HG02840 (cell line): ENCODE measurements around the gene SIX1.

ENCODE experiments used
- ATAC-seq: cut with Tn5 transposase; IDR thresholded peaks from one replicate; pipeline ENCODE4 v1.9.1; 2021; ENCODE audit warnings: mild to moderate bottlenecking, moderate library complexity, moderate number of reproducible peaks; ENCODE audit not compliant: unreplicated experiment, low FRiP score

SIX1 gene

DNA sequence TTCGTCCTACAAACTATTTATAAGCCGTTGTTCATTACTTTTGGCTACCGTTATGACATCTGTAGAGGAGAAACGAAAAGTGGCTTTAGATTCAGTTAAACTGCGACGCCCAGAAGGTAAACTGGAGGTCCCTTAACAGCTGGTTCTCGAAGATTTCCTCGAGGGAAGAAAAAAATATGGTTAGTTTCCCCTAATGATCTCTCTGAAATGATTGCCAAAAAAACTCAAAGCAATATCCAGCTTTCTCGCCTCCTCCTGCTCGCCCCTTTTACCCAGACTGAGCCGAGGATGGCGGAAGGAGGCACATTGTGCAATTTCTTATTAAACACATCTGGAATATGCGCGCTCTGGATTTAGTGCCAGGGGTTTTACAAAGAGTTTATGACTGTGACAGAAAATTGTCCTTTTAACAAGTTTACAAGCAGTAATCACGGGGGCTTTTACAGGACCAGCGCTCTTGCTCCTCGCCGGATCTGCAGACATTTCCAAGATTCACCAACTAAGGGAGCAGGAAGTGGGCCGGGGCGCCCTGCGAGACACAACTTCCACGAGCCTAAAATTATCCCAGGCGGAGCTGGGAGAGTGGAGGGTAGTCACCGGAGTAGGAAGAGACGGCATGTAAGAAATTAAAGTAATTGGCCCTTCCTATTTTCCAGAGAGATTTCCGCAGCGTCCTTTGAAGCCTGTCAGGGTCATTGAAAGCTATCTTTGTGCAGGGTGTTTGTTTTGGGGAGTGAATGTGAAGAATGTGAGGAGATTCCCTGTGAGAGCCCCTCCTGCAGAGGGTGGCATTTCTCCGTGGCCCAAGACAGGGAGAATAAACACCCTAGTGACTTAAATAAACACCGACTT lies 5.6 kb downstream of the SIX1 start:
- ATAC-seq = no peak

DNA sequence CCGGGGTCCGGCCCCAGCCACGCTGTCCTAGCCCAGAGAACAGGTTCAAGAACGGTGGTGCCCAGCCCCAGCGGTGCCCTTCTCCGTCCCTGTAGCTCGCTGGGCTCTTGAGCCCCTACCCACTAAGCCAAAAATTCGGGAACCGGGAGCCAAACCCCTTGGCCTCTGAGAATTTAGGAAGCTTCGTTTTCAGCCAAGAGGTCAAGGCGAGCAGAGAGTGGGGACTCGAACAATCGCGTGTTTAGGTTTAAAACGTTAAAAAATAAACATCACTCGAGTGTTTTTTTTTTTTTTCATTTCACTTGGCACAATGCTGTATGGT lies 6.2 kb downstream of the SIX1 start:
- no peak for ATAC-seq

DNA sequence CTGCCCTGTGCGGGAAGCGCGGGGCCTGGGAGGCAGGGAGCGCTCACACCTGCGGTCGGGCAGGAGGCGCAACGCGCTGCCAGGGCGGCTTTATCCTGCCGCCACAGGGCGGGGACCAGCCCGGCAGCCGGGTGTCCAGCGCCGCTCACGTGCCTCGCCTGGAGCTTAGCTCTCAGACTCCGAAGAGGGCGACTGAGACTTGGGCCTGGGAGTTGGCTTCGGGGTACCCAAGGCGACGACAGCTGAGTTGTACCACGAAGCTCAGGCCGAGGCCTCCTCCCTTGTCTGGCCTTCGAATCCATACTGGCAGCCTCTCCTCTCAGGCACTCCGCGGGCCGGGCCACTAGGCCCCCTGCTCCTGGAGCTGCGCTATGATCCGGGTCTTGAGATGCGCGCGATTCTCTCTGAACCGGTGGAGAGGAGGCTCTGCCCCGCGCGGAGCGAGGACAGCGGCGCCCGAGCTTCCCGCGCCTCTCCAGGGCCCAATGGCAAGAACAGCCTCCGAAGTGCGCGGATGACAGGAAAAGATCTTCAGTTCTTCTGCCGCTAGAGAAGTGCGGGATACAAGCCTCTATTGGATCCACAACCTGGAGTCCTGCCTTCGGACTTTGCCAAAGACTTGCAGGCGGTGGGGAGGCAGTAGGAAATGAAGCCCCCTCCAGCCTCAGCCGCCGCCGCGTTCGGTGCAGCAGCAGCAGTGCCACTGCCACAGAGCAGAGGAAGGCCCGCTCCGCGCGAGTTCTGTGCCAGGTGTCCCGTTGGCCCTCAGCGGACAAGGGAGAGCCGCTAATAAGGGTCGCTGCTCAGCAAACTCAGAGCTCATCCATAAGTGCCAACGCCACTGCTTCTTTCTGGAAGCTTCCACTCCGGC lies 6.8 kb downstream of the SIX1 start:
- ATAC-seq = no peak

DNA sequence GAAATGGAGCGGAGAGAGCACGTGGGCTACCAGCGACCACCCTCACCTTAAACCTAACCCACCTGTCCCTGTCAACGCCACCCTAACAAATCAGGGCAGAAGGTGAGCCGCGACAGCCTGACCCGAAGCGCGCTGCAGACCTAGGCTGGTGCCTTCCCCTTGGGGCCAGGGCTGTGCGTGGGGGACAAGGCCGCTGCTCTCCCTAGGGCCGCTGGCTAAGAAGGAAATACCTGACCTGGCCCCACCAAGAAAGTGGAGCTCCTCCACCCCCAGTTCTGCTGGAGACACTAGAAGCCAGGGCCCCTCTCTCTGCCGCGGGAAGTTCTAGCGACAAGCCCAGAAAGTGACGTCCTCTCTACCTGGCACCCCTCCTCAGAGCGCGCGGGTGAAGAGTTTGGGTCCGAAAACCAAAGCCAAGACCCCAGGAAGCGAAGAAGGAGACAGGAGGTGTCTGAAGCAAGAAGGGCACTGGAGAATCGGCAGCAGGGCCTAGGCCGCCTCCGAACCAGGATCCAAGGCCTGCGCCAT lies 7.5 kb downstream of the SIX1 start:
- no peak for ATAC-seq

DNA sequence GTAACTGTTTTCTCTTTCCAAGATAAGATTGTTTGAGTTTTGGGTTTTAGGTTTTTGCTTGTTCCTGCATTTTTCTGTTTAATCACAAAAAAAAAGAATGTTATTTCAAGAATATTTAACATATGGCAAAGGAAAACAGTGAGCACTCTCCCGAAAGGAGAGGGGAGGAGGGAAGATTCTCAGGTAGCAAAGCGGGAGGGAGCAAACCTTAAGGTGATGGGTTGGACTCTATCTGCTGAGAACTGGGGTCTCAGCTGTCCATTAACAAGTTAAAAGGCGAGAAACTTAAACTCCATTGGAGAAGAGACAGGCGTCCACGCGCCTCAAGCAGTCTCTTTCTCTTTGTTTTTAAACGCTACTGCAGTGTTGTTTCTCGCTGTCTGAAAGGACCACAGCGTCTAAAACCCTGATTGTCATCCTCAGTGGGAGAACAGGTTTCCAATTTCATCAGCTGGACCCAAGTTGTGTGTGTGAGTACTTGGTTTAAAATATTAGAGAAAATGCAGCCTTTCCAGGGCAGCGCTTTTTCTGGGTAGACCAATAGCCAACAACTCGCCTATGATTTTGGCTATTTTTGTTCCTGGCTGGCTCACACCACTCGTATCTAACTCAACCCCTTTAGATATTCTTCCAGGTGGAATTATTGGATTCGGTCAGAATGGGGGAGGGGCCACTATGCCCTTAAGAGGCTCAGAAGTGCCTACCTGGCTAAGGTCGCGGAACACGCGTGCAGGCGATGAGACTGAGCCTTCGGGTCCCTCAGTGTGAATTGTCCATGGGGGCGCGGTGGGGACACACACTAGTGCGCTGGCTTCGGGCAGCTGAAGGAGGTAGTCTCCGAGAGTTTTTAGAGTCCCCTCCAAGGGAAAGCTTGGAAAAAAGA lies 8.2 kb downstream of the SIX1 start:
- ATAC-seq = no peak

DNA sequence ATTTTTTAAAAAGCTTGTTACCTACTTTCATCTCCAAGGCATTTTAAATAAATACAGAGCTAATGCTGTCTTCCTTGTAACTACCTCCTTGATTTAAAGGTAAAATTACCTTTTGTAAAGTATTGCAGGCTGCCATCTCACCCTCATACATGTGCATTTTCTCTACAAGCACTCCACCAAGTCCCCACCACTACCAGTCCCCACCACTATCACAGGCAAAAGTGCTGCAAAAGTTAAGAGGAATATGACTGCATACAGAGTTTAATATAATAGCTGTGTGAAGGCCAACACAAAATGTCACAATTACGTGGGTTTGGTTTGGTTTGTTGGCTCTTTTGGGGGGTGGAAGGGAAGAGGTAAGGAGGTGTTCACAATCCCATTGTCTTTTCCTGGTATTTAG lies 9.6 kb downstream of the SIX1 start:
- no peak for ATAC-seq

DNA sequence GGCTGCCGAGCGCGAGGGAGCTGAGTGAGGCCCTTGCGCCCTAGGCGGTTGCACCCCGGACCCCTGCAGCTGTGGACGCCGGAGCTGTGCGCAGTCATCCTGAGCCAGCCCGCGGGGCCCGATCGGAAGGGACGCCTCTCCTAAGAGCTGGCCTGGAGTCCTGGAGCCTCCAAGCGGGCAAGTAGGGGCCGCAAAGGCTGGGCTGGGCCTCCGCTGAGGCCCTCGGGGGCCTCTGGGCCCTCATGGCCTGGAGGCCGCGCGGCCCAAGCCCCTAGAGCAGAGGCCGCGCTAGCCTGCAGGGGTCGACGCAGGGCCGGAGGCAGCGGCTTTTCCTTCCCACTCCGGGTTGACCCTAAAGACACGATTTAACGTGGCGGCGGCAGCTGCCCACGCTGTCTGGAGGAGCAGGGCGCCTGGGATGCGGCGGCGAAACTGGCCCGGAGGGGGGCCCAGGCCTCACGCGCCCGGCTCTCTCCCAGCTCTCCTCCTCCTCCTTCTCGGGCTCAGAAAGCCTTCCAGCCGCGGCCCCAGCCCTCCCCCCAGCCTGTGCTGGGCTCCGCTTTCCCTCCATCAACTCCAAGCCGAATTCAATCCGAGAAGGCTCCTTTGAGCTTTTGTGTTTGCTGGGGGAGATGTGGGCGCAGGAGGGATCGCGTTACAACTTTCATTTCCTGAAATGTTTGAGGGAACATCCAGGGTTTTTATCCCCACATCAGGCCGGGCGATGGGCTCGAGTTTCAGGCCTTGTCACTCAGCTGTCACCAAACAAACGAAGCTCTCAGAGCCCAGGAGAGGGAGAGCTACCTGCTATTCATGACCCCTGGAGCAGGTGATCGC lies 11.6 kb downstream of the SIX1 start:
- ATAC-seq = no peak

DNA sequence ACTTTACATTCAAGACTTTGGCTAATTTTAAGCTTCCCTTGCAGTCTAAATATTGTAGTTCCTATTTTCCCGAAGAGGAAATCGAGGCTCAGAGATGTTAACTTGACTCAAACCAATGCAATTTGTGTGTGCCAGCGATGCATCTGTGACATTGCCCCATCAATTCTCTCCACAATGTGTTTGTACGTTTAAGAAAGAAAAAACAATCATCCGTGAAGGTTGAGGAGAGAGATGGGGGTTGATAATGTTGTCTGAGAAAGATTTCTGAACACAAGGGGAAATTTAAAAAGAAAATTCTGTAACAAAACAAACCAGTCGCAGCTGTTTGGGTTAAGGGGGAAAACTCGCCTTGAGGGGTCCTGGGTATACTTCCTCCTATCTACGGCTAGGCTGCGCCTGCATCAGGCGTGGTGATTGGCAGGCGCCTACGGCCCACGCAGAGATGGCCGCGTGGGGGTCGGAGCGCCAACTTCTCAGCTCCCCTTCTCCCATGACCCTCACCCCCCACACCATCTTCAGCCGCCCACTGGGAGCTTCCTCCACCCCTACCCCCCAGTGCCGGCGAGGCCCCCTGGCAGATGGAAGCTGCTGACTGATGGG lies 12.3 kb downstream of the SIX1 start:
- no peak for ATAC-seq

DNA sequence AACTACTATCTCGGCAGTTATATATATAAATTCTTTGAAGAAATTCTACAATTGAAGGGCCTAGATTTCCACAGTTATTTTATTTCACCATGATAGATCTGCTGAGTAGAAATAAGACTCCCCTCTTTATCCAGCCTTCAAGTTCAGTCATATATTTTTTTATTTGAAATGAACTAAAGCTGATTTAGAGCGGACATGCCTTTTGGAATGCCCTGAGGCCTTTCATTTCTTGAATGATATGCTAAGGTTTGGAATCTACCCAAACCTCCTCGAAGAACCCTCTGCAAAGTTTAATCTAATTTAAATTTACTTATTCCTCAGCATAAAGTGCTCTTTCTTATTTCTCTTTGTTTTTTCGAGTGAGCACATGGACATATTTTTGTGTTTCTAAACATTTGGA lies 15.1 kb downstream of the SIX1 start:
- ATAC-seq = no peak

DNA sequence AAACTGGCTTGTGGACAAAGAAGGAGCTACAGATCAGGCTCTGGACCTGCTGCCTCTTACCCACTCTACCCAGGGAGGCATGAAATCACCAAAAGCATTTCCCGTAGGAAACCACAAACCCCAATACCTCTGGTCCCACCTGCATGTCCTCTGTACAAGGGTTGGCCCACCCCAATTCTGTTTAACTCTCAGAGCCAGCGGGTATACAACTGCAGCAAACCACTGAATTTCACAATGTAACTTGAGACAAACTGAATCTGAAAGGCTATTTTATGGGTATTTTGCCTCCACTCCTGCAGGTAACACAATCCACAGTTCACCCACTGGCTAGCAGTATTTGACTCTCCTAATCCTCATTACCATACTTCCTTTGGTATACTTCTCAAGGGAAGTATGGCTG lies 16.5 kb downstream of the SIX1 start:
- ATAC-seq = no peak

DNA sequence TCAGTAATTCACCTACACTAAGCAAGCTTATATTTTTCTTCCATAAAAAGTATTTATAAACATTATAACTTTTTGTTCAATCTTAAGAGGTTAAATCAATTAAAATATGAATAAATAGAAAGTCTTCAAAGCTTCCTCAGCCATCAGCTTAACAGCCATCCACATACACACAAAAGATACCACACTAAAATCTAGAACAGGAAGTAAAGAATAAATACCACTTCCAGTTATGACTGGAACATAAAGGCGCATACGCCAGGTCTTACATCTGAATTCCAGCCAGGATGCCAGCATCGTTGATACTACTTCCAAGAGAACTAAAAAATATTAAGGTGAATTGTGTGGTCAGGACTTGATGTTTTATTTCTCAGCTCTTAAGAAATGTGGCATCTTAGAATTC lies 17.0 kb downstream of the SIX1 start:
- ATAC-seq = no peak

DNA sequence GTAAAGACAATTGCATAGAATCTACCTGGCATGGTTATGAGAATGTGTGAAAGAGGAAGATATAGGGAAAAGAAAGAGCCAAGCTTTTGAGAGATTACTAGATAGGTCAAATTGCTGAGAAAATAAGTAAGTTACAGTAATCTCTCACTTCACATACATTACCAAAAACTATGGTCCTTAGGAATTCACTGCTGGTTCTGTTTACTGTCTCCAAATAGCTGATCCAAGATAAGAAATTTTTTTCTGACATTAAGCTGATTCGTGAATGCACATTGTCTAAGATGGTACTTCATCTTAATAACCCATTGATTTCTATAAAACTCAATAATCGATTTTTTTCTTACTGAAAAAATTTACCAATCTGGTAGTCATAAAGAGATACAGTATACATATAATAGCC lies 17.4 kb downstream of the SIX1 start:
- no peak for ATAC-seq

DNA sequence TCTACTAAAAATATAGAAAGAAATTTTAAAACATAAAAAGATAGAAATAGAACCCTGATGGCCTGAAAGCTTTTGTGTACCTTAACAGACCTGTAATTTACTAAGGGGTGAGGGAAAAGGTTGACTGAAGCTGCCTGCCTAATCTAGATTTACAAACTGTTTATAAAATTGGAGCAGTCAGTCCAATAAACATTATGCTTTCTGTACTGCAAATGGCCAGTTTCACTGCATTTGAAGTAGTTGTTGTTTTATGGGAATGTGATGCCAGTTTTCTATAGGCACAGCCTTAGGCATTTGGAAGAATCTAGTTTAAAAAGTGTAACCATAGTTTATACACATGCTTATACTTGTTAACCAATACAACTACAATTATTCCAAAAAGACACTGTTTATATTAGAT lies 19.1 kb downstream of the SIX1 start:
- ATAC-seq = no peak

DNA sequence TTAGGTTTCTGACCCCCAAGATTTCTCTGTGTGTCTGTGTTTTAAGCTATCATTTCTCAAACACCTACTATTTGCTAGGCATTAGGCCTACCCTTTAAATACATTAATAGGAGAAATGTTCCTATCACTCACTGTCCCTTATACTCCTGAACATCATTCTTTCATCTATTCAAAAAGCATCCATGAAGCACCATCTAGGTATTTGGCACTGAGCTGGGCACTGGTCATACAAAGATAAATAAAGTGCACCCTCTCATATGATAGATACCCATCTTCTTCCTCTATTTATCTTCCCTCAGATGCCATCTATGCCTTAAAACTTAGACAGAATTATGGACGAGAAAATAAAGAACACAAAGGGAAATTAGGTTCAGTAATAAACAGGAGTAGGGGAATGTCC lies 20.4 kb downstream of the SIX1 start:
- ATAC-seq = no peak

DNA sequence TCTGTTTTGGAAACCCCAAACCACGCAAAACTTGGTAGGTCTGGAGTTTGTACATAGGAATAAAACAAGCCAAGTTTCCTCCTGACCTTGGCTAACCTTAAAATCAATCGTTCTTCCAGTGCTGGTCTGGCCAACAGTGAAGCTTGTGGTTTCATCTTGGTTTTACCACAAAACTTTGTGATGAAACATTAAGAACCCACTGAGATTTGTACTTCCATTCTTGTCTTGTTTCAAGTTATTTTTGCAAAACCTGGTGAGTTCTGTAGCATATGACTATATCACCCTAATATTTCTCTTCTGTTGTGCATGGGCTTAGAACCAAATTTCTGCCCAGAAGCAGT lies 26.4 kb downstream of the SIX1 start:
- ATAC-seq = no peak

DNA sequence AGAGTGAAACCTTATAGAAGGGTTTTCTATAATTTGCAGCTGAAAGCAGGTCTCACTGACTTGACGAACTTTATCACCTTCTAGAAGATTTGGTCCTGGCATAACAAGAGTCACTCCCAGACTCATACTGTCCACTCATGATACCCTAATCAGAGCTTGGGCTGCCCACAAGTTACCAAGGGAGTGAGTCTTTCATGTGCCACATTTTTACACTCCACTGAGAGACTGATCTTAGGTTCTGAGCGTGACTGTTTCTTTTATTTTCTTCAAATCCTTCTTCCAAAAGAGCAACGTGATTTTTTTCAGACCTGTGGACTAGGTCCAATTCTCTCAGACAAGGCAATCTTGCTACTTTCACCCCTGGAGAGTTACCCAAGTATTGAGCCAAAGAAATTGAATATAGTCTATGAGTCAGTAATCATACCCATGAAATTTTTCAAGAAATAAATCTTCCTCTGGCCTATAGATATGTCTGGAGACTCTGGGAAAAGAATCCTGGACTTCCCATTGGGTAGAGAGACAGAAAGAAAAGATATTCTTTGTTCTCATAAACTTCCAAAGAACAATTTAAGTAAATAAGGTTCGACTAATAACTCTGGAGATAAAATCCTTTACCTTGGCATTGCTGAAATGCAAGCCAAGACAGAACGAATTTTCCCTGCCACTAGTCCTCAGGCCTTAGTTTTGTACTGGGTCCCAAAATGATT lies 26.9 kb downstream of the SIX1 start:
- no peak for ATAC-seq

DNA sequence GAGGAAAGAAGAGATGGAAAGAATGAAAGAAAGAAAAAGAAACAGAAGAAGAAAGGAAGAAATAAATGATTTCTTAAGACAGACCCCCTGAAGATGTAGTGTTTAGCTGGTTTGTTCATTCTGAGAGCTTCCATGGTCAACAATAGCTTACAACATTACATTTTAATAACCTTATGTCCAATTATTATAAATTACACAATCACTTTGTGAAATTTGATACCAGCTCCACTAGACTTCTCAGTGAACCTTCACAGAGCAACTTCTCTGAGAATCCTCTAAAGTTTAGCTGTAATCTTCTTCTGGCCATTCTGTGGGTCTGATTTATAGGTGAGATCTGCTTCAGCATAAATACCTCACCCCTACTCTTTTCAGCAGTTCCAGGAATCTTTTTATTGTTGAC lies 27.9 kb downstream of the SIX1 start:
- ATAC-seq = no peak

DNA sequence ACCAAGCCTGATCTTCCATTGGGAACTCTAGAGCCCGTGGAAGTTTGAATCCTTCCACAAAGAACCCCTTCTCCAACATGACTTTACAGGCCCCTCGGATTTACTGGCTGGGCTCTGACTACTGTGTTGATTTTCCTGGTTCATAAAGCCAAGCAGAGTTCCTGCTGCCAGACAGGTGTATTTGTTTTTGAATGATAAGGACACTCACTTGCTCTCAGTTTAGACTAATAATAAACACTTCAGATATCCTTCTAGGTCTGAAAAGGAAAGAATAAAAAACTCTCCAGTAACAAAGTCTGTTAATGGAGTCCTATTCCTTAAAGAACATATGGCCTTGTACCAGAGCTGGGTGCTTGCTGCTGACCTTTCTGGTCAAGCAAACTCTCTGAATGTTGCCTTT lies 31.0 kb downstream of the SIX1 start:
- ATAC-seq = no peak

DNA sequence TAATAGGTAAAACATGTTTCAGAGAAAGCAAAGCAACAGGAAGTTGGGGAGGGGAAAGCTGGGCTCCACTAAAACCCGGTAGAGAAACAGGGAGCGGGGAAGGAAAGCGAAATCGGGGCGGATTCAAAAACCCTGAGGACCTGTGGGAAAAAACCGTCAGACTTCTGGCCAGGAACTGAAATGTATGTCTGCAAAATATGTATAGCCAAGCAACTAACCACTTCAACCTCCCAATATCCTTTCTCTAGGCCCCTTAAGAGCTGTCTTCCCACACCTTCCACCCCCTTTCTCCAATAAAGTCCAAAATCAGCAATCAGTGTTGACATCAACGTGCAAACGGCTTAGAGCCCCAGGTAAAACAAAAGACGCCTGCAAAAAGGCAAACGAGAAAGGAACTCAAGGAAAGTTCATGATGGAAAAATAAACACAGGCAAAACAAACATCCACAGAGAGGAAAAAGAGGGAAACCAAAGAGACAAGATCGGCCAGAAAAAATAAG lies 32.8 kb downstream of the SIX1 start:
- no peak for ATAC-seq
